GM23338 (cell line): ENCODE results near the gene RAPGEF4.

Source experiments
- CREB1 ChIP-seq: fragments of 250-450 bp; sonication (Bioruptor Pico); IDR thresholded peaks from 2 replicates; pipeline ENCODE4 v1.5.0; 2020; ENCODE audit warnings: low read depth, mild to moderate bottlenecking, moderate library complexity
- EZH2 ChIP-seq: fragments of 200-600 bp; sonication (generic); IDR thresholded peaks from one replicate; pipeline ENCODE4 v1.8.0; 2017; ENCODE audit warnings: antibody characterized with exemption, mild to moderate bottlenecking, low read depth; ENCODE audit not compliant: unreplicated experiment
- EZH2phosphoT487 ChIP-seq: fragments of 200-600 bp; sonication (generic); IDR thresholded peaks from one replicate; pipeline ENCODE4 v1.8.1; 2018; ENCODE audit warnings: antibody characterized with exemption; ENCODE audit not compliant: unreplicated experiment
- JUNB ChIP-seq: IDR thresholded peaks from one replicate; pipeline ENCODE4 v1.6.1; 2016; ENCODE audit warnings: antibody characterized with exemption; ENCODE audit not compliant: unreplicated experiment
- NANOG ChIP-seq: IDR thresholded peaks from 2 replicates; pipeline ENCODE4 v1.6.1; 2016; ENCODE audit warnings: antibody characterized with exemption, borderline replicate concordance
- POLR2AphosphoS5 ChIP-seq: IDR thresholded peaks from 2 replicates; pipeline ENCODE4 v1.6.1; 2016; ENCODE audit warnings: antibody characterized with exemption, low read depth
- STAT1 ChIP-seq: IDR thresholded peaks from one replicate; pipeline ENCODE4 v1.6.1; 2016; ENCODE audit warnings: antibody characterized with exemption; ENCODE audit not compliant: unreplicated experiment
- ZNF114 ChIP-seq: fragments of 250-450 bp; sonication (Bioruptor Pico); IDR thresholded peaks from 2 replicates; pipeline ENCODE4 v1.5.0; 2020; ENCODE audit warnings: mild to moderate bottlenecking, moderate library complexity
- ZNF331 ChIP-seq: fragments of 250-450 bp; sonication (Bioruptor Pico); IDR thresholded peaks from 2 replicates; pipeline ENCODE4 v1.5.0; 2020; ENCODE audit warnings: low read depth, mild to moderate bottlenecking, moderate library complexity
- TF ChIP-seq, protein P1 (sequence below): IDR thresholded peaks from one replicate; pipeline ENCODE4 v1.6.1; 2018; ENCODE audit warnings: antibody characterized with exemption; ENCODE audit not compliant: unreplicated experiment
- TF ChIP-seq, protein P2 (sequence below), 2 experiments: fragments of 200-600 bp in 1 of 2; sonication (generic) in 1 of 2; conservative IDR thresholded peaks; 2 replicates each; pipeline versions ENCODE4 v1.5.1 to v1.6.1; 2016 to 2017; ENCODE audit warnings: antibody characterized with exemption in 2 of 2, low read depth in 2 of 2, mild to moderate bottlenecking in 2 of 2, moderate library complexity in 1 of 2
- TF ChIP-seq, protein P3 (sequence below): IDR thresholded peaks from 2 replicates; pipeline ENCODE4 v1.6.1; 2016; ENCODE audit warnings: antibody characterized with exemption

DNA sequence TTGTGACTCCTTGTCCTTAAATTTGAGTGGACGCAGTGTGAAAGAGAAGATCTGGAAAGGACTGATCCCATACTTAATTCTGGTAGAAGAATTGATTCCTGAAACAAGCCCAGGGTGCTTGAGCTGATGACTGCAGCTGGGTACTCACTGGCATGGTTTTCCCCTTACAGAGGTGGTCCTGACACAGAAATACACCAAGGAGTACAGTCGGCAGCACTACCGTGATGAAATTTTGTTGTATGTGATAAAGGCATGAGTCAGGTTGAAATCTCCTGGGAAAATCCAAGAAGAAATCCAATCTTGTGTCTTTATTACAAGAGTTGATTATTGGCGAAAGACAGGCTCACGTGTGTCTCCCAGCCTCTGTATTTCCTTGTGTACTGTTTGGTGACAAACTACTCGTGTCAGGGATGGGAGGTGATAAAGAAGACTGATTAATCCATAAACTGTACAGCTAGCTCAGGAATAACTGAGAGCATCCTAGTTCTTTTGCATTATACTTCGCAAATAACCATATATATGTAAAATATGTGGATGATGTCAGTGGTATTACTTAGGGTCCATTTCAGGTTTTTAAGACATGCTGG is 76.6 kb downstream of the RAPGEF4 start:
- TF ChIP-seq, protein P1, sequence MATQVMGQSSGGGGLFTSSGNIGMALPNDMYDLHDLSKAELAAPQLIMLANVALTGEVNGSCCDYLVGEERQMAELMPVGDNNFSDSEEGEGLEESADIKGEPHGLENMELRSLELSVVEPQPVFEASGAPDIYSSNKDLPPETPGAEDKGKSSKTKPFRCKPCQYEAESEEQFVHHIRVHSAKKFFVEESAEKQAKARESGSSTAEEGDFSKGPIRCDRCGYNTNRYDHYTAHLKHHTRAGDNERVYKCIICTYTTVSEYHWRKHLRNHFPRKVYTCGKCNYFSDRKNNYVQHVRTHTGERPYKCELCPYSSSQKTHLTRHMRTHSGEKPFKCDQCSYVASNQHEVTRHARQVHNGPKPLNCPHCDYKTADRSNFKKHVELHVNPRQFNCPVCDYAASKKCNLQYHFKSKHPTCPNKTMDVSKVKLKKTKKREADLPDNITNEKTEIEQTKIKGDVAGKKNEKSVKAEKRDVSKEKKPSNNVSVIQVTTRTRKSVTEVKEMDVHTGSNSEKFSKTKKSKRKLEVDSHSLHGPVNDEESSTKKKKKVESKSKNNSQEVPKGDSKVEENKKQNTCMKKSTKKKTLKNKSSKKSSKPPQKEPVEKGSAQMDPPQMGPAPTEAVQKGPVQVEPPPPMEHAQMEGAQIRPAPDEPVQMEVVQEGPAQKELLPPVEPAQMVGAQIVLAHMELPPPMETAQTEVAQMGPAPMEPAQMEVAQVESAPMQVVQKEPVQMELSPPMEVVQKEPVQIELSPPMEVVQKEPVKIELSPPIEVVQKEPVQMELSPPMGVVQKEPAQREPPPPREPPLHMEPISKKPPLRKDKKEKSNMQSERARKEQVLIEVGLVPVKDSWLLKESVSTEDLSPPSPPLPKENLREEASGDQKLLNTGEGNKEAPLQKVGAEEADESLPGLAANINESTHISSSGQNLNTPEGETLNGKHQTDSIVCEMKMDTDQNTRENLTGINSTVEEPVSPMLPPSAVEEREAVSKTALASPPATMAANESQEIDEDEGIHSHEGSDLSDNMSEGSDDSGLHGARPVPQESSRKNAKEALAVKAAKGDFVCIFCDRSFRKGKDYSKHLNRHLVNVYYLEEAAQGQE: no peak
- TF ChIP-seq, protein P2, sequence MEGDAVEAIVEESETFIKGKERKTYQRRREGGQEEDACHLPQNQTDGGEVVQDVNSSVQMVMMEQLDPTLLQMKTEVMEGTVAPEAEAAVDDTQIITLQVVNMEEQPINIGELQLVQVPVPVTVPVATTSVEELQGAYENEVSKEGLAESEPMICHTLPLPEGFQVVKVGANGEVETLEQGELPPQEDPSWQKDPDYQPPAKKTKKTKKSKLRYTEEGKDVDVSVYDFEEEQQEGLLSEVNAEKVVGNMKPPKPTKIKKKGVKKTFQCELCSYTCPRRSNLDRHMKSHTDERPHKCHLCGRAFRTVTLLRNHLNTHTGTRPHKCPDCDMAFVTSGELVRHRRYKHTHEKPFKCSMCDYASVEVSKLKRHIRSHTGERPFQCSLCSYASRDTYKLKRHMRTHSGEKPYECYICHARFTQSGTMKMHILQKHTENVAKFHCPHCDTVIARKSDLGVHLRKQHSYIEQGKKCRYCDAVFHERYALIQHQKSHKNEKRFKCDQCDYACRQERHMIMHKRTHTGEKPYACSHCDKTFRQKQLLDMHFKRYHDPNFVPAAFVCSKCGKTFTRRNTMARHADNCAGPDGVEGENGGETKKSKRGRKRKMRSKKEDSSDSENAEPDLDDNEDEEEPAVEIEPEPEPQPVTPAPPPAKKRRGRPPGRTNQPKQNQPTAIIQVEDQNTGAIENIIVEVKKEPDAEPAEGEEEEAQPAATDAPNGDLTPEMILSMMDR (conservative IDR thresholded peaks at IDR 0.05; ENCODE audit: low read depth in 2 of 2): no peak
- TF ChIP-seq CREB1 (CRISPR knock-in tag) (no peak), EZH2 (no peak), POLR2AphosphoS5 (no peak), EZH2phosphoT487 (no peak), JUNB (no peak), ZNF331 (CRISPR knock-in tag) (no peak), ZNF114 (no peak), NANOG (no peak), STAT1 (no peak)
- TF ChIP-seq, protein P3, sequence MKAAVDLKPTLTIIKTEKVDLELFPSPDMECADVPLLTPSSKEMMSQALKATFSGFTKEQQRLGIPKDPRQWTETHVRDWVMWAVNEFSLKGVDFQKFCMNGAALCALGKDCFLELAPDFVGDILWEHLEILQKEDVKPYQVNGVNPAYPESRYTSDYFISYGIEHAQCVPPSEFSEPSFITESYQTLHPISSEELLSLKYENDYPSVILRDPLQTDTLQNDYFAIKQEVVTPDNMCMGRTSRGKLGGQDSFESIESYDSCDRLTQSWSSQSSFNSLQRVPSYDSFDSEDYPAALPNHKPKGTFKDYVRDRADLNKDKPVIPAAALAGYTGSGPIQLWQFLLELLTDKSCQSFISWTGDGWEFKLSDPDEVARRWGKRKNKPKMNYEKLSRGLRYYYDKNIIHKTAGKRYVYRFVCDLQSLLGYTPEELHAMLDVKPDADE: no peak
